HG02870 (cell line): ENCODE data around the gene CDH16.
"Not testable (repeated sequence)": the region's sequence is repeated elsewhere in the genome, so short reads cannot be mapped to it uniquely, and the experiment has no call there.

Experiments used
- ATAC-seq: cut with Tn5 transposase; IDR thresholded peaks from one replicate; pipeline ENCODE4 v1.9.1; 2021; ENCODE audit warnings: mild to moderate bottlenecking, moderate library complexity; ENCODE audit not compliant: unreplicated experiment

CDH16 gene, protein sequence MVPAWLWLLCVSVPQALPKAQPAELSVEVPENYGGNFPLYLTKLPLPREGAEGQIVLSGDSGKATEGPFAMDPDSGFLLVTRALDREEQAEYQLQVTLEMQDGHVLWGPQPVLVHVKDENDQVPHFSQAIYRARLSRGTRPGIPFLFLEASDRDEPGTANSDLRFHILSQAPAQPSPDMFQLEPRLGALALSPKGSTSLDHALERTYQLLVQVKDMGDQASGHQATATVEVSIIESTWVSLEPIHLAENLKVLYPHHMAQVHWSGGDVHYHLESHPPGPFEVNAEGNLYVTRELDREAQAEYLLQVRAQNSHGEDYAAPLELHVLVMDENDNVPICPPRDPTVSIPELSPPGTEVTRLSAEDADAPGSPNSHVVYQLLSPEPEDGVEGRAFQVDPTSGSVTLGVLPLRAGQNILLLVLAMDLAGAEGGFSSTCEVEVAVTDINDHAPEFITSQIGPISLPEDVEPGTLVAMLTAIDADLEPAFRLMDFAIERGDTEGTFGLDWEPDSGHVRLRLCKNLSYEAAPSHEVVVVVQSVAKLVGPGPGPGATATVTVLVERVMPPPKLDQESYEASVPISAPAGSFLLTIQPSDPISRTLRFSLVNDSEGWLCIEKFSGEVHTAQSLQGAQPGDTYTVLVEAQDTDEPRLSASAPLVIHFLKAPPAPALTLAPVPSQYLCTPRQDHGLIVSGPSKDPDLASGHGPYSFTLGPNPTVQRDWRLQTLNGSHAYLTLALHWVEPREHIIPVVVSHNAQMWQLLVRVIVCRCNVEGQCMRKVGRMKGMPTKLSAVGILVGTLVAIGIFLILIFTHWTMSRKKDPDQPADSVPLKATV

DNA sequence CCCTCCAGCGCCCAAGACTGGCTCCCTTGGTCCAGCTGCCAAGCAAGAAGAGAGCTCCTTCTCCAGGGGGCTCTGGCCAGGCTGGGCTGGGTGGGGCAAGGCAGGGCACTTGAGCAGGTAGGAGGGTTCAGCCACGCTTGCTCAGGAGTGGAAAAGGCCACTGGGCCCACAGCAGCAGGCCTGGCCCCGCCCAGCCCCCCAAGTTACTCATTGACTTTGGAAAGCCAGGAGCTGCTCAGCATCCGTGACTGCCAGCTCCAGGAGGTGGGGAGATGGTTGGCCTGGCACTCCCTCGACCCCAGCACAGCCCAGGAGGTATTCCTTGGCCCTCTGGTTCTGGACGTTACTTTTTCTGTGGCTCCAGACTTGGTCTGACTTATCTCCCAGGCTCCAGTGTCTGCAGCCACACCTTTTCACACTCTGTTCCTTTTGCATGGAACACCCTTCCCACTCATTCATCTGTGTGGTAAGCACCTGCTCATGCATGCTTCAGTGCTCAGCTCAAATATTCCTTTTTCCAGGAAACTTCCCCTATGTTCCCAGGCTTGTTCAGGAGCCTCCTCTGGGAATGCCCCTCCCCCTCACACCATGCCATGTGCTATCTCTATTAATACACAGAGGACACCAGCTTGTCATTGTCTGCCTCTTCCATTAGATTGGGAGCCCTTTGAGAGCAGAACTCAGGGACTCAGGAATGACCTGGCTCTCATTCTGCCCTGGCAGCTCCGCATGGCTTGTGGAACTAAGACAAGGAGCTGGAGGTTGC is at the start of gene CDH16:
TSS of gene CDH16 (minus strand) at position 83 of the 766 bp plus-strand sequence. CDS start 820 bp downstream, outside the sequence.
- ATAC-seq = no peak

- ATAC-seq = no peak
These were observed 45.4 kb upstream of the CDH16 start for GRCh38 chr16:66964049-66964448.

DNA sequence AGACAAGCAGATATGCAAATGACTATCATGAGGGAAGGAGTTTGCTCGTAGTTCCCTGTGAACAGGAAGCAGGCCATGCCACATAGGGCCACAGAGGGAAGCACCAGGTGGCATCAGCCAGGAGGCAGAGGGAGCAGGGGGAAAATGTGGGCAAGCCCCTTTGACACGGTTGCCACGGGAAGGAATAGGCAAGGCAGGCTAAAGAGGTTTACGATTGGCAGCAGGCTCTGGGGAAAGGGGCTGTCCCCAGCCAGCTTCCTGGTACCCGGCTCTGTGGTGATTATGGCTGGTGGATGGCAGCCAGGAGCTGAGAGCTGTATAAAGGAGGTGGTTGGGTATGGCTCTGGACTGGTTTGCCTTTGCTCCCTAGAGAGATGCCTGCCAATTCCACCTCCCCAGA is 43.2 kb upstream of the CDH16 start:
- ATAC-seq = no peak

DNA sequence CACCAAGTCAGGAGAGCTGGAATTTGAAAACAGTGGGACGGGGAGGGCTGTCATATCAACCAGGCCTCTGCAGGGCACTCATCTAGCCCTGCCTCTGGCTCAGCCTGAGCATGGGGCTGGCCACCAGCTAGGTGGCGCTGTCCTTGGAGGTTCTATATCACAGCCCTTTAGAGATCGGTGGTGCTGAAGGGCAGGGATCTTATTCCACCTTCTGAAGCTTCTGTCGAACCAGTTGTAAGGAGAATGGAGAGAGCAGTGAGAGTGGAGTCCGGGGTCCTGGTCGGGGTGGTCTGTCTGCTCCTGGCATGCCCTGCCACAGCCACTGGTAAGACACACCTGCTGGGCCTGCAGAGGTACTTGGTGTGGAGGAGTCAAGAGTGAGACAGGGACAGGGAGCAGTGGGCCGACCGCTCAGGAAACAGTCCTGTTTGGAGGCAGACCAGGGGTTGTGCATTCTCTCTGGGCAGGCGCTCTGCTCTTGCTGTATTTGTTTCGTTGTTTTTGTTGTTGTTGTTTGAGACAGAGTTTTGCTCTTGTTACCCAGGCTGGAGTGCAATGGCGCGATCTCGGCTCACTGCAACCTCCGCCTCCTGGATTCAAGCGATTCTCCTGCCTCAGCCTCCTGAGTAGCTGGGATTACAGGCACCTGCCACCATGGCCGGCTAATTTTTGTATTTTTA is 42.5 kb upstream of the CDH16 start, which contains the start of gene CES3:
TSS of gene CES3 (plus strand) at position 202 of the 680 bp plus-strand sequence. CDS start at position 244, 42 bp downstream.
- ATAC-seq = peak; percentile 69

DNA sequence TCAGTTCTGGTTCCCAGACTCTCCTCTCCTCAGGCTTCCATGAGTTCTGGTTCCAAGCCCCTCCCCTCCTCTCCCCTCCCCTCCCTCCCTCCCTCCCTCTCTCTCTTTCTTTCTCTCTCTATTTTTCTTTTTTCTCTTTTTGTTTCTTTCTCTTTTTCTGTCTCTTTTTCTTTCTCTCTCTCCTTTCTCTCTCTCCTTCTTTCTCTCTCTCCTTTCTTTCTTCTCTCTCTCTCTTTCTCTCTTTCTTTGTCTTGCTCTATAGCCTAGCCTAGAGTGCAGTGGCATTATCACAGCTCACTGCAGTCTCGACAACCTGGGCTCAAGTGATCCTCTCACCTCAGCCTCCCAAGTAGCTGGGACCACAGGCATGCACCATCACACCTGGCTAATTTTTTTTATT is 41.6 kb upstream of the CDH16 start:
- no peak for ATAC-seq

DNA sequence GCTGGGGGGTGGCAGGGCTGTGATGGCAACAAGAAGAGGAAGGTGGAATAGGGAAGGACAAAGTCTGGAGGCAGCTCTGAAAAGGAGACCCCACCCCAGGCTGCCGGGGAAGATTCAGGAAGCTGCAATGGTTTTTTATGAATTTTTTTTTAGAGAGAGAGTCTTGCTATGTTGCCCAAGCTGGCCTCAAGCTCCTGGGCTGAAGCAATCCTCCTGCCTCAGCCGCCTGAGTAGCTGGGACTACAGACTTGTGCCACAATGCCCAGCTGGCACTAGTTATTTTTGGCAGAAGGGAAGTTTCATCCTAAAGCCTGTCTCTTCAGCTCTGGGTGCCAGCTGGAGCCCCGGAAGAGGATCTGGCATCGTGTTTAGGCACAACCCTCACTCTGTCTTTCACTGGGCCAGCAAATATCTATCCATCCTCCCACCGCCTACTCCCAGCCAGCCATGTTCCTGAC is 41.0 kb upstream of the CDH16 start:
- ATAC-seq = no peak

DNA sequence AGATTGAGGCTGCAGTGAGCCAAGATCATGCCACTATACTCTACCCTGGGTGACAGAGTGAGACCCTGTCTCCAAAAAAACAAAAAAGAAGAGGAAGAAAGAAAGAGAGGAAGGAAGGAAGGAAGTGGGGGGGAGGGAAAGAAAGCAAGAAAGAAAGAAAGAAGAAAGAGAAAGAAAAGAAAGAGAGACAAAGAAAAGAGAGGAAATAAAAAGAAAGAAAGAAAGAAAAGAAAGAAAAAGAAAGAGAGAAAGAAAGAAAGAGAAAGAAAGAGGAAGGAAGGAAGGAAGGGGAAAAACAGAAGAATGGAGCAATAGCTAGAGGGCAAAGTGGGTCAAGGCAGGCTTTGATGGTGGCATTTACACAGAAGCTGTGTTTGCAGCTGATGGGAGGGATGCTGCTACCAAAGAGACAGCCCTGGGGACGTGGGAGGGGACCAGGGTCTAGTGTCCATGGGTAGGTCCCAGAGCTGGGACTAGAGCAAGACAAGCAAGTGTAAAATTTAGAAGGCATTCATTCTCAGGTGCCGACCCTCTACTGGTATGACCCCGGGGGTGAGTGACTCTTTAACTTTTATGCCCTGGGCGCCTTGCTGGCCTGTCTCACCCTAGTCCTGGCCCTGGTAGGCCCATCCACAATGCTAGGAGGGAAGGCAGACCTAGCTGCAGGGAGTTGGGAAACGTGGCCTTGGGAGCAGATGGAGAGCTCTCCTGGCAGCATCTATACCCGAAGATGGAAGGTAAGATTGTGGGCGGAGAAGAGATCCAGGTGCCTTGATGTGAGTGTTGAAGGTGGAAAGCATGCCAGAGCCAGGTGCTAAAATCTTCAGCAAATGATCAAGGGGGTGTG is 40.4 kb upstream of the CDH16 start:
- no peak for ATAC-seq

GRCh38 chr16:66956154-66956457 is 37.4 kb upstream of the CDH16 start:
- not testable (repeated sequence) for ATAC-seq

DNA sequence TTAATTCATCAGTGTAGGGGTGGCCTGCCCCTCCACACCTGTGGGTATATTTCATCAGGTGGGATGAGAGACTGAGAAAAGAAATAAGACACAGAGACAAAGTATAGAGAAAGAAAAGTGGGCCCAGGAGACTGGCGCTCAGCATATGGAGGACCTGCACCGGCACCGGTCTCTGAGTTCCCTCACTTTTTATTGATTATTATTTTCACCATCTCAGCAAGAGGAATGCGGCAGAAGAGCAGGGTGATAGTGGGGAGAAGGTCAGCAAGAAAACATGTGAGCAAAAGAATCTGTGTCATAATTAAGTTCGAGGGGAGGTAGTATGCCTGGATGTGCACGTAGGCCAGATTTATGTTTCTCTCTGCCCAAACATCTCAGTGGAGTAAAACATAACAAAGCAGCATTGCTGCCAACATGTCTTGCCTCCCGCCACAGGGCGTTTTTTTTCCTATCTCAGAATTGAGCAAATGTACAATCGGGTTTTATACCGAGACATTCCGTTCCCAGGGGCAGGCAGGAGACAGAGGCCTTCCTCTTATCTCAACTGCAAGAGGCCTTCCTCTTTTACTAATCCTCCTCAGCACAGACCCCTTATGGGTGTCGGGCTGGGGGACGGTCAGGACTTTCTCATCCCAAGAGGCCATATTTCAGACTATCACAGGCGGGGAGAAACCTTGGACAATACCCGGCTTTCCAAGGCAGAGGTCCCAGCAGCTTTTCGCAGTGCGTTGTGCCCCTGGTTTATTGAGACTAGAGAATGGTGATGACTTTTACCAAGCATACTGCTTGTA is 36.9 kb upstream of the CDH16 start:
- not testable (repeated sequence) for ATAC-seq

GRCh38 chr16:66954097-66954659 is 35.5 kb upstream of the CDH16 start:
- ATAC-seq = no peak

DNA sequence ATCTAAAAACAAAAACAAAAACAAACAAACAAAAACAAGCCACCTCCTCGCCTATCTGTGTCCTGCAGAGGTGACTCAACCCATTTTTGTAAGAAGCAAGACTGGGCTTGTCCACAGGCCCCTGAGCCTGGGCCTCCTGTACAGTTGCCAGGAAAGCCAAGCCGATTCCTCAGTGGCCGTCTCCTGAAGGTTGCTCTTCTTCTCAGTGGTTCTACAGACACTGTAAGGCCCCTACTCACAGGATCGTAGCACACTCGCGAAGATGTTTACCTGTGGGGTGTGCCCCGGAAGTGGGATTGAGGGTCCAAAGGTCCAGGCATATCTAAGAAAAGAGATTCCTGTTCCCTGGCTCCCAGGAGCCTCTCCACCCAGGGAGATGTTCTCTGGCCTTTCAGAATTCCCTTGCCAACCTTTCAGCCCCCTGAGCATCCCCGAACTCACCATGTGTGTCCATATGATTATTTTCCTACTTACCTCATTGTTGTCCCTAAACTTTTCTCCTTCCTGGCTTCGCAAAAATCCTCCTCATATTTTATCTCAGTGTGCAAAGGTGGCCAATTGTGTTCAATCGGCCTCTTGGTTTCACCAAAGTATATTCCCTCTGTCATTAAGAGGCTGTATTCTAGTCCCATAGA is 34.9 kb upstream of the CDH16 start:
- no peak for ATAC-seq

DNA sequence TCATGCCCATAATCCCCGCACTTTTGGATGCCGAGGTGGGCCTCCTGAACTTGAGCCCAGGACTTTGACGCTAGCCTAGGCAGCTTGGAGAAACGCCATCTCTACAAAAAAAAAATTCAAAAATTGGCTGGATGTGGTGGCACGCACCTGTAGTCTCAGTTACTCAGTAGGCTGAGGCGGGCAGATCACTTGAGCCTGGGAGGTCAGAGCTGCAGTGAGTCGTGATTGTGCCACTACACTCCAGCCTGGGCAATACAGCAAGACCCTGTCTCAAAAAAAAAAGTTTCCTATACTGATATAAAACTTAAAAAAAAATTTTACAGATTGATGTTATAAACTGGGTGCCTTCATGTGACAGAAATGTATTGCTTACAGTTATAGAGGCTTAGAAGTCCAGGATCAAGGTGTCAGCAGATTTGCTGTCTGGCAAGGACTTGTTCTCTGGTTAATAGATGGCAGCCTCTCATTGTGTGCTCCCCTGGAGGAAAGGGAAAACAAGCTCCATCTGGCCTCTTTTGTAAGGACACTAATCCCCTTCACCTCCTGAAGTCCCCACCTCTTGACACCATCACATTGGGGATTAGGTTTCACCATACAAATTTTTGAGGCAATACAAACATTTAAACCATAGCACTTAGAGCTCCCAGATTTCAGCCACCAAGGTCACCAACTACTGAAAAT is 33.9 kb upstream of the CDH16 start:
- ATAC-seq = no peak

GRCh38 chr16:66950971-66951790 is 32.5 kb upstream of the CDH16 start:
- ATAC-seq = no peak

DNA sequence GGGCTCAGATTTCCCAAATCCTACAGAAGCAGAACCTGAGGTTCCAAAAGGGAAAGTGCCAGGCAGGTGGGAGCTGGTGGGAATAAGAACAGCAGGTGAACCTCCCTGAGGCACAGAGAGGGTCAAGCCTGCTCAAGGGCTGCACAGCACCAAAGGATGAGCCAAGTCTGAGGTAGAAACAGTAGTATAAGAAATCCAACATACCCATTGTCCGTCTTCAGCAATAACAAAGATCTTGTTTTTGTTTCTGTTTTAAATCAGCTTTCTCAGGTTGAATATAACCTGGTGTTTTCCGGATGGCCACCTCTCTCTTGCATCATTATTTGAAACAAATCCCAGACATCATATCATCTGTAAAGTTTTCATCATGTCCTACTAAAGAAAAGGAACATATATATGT is 31.8 kb upstream of the CDH16 start:
- ATAC-seq = no peak

DNA sequence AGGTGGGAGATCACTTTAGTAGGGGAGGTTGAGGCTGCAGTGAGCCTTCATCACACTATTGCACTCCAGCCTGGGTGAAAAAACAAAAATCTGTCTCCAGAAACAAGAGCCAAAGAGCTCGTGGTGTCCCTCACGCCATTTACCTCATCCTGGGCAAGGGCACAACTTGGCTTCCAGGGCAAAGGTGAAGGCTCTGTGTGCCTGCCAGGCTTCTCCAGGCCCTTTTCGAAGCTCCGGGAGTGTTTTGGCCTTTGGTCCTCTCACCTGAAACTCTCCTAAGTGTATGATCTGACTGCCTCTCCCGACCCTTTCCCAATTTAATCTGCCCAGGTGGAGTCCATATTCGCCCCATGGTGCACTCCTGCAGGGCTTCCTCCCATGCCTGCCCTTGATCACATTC is 30.8 kb upstream of the CDH16 start:
- ATAC-seq = no peak

- ATAC-seq = no peak
These were observed 30.1 kb upstream of the CDH16 start for GRCh38 chr16:66948837-66949225.
